ENCODE results near the gene DHCR24.

DNA sequence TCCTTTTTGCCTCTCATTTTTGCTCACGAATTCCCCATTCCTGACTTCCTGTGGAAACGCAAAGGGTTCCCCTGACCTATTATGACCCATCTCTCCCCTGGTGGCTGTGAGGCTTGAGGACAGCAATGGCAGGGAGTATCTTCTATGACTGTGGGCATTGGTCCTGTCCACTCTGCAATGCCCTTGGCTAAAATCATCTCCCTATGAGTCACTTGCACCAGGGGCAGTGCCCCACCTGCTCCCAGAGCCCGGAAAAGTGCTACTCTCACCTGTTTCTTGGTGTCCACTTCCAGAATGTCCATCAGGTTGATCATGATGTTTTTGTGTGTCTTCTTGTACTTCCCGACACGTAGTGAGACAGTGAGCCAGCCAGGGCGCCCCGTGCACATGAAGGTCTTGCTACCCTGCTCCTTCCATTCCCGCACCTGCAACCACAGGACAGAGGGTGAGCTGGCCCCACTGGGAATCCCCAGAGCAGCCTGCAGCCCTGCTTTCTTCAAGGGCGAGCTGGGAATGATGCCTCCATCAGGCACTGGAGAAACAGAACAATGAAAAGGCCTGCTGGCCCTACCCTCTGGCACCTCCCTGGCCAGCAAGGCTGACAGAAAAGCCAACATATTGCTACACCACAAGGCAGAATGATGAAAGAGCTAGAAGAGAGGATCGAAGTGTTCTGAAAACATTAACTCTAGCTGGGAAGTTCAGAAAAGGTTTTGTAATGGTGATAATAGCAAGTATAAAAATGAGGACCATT lies 3.5 kb downstream of the DHCR24 start:
- TF ChIP-seq SIN3A (IDR thresholded peaks at IDR 0.05; ENCODE audit: borderline replicate concordance, insufficient read depth, low read length) (no peak), POLR2AphosphoS5 (IDR thresholded peaks at IDR 0.05; ENCODE audit: low read depth, low read length) (no peak)

Data from PFSK-1 (cell line).